Gastrocnemius medialis (tissue), 4 donors: ENCODE data around the gene TRIM74.
"Not testable (repeated sequence)": the region's sequence is repeated elsewhere in the genome, so short reads cannot be mapped to it uniquely, and the experiment has no call there.

Source experiments
- POLR2A ChIP-seq, 2 donors: fragments of 450-650 bp; IDR thresholded peaks; one replicate each; pipeline ENCODE4 v1.6.1; 2017; ENCODE audit warnings: antibody characterized with exemption in 2 of 2, mild to moderate bottlenecking in 2 of 2, moderate library complexity in 2 of 2
- TF ChIP-seq, protein P1 (sequence below), 5 experiments: fragments of 450-650 bp in 3 of 5; fragments of 200-600 bp in 2 of 5; sonication (generic) in 2 of 5; IDR thresholded peaks in 4 of 5; conservative IDR thresholded peaks in 1 of 5; 1 replicate in 4 of 5; 2 replicates in 1 of 5; pipeline ENCODE4 v1.5.1; 2016 to 2019; ENCODE audit warnings: antibody characterized with exemption in 5 of 5, mild to moderate bottlenecking in 3 of 5, moderate library complexity in 3 of 5

DNA sequence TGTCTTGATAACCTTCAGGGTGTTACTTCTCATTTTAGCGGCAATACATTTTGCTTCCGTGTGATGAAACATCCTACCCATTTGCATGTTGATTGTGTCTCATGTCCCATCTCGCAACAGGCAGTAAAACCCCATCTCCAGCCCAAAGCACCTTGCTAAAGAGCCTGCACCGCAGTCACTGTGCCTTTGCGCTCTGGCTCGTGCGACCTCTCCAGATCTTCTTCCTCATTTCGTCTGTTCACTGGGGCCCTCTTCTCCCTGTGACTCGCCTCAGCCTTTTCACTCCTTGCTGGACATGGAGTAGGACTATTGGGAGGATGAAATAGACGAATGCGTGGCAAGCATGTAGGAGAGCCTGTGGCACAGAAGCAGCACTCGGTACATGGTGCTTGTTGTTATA, 57.9 kb downstream of the TRIM74 start:
- not testable (repeated sequence) for TF ChIP-seq POLR2A (IDR thresholded peaks at IDR 0.05)
- TF ChIP-seq, protein P1, sequence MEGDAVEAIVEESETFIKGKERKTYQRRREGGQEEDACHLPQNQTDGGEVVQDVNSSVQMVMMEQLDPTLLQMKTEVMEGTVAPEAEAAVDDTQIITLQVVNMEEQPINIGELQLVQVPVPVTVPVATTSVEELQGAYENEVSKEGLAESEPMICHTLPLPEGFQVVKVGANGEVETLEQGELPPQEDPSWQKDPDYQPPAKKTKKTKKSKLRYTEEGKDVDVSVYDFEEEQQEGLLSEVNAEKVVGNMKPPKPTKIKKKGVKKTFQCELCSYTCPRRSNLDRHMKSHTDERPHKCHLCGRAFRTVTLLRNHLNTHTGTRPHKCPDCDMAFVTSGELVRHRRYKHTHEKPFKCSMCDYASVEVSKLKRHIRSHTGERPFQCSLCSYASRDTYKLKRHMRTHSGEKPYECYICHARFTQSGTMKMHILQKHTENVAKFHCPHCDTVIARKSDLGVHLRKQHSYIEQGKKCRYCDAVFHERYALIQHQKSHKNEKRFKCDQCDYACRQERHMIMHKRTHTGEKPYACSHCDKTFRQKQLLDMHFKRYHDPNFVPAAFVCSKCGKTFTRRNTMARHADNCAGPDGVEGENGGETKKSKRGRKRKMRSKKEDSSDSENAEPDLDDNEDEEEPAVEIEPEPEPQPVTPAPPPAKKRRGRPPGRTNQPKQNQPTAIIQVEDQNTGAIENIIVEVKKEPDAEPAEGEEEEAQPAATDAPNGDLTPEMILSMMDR (IDR thresholded peaks at IDR 0.05 in 4 of 5, conservative IDR thresholded peaks at IDR 0.05 in 1 of 5), result not testable (repeated sequence)
